ENCODE data around the gene TTC19.
A peak's percentile ranks its signal among the peaks of the same experiment; 100 is the strongest.
"Not testable (repeated sequence)": the region's sequence is repeated elsewhere in the genome, so short reads cannot be mapped to it uniquely, and the experiment has no call there.

TTC19 gene

GRCh38 chr17:15971098-15971678 is 28.4 kb upstream of the TTC19 start:
- no peak overlapping the region for H3K4me3 ChIP-seq (ENCODE audit: low read length)
- no peak for DNase-seq (ENCODE audit: low read depth, low spot score)

DNA sequence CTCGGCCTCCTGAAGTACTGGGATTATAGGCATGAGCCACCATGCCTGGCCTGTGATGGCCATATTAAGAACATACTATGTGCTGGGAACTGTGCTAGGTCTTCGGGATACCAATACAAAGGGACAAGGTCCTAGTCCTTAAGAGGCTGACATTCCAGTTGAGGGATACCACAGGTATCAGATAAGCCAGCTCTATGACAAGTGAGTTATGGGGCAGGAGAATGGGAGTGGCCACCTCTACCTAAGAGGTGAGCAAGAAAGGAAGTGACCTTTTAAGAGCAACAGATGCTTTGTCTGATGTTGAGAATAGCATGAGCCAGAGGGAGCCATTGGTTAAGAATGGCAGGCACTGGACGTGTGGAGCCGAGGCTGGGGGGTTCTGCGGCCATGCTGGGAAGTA is 27.7 kb upstream of the TTC19 start:
- DNase-seq (ENCODE audit: low read depth, low spot score) = no peak
- no peak overlapping the region for H3K4me3 ChIP-seq (ENCODE audit: low read length)

DNA sequence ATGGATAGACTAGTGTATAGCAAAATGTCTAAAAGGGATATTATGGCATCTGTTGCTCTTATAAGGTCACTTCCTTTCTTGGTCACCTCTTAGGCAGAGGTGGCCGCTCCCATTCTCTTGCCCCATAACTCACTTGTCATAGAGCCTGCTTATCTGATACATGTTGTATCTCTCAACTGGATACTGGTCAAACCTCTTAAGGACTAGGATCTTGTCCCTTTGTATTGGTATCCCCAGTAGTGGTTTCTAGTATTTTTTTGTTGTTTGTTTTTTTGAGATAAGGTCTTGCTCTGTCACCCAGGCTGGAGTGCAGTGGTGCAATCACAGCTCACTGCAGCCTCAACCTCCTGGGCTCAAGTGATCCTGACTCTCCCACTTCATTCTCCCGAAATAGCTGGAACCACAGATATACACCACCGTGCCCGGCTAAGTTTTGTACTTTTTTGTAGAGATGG is 27.1 kb upstream of the TTC19 start:
- no peak overlapping the region for H3K4me3 ChIP-seq (ENCODE audit: low read length)
- no peak for DNase-seq (ENCODE audit: low read depth, low spot score)

DNA sequence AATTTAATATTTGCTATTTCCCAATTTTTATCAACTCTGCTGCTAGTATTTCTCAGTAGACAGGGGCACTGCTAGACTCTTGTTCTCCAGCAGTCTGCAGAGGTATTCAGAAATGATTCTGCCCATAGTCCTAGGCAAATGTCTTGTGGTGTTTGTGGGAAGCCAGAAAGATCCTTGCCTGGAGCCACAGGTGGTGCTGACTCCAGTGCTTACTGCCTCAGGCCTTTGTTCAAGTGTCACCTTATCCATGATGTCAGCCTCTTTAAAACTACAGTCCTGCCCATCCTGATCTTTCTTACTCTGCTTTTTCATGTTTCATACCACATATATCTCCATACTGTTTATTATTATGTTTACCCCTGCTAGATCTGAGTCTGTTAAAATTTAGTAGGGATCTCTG is 26.6 kb upstream of the TTC19 start:
- no peak overlapping the region for H3K4me3 ChIP-seq (ENCODE audit: low read length)
- peak; percentile 64 for DNase-seq (ENCODE audit: low read depth, low spot score)

DNA sequence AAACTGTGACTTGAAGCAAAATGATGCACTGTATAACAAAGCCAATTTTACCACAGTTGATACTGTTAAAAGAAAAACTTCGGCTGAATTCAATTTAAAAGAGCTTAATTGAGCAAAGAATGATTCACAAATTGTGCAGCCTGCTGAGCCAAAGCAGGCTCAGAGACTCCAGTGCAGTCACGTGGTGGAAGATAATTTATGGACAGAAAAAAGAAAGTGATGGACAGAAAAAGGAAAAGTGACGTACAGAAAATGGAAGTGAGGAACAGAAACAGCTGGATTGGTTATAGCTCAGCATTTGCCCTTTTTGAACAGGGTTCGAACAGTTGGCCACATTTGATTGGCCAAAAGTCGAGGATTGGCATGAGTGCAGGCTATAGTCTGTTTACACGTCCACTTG is 25.8 kb upstream of the TTC19 start:
- DNase-seq (ENCODE audit: low read depth, low spot score) = no peak
- H3K4me3 ChIP-seq (ENCODE audit: low read length) = no peak overlapping the region

GRCh38 chr17:15977894-15978293 is 21.7 kb upstream of the TTC19 start:
- no peak for DNase-seq (ENCODE audit: low read depth, low spot score)
- no peak overlapping the region for H3K4me3 ChIP-seq (ENCODE audit: low read length)

DNA sequence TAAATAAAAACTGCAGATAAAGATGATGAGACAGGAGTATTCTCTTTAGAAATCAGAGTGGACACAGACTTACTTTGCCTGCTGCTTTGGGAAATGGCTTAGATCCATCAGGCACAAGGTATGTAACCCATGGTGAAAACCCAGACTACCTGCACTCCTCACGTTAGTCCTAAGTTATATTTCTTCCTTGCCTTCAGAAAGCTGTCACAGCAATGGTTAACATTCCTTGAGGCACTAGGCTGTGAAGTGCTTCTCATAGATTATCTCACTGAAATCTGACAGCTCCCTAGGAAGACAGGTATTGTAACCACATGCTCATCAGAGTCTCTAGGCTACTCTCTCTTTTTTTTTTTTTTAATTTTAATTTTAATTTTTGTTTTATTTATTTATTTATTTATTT is 21.0 kb upstream of the TTC19 start:
- H3K4me3 ChIP-seq (ENCODE audit: low read length) = no peak overlapping the region
- no peak for DNase-seq (ENCODE audit: low read depth, low spot score)

DNA sequence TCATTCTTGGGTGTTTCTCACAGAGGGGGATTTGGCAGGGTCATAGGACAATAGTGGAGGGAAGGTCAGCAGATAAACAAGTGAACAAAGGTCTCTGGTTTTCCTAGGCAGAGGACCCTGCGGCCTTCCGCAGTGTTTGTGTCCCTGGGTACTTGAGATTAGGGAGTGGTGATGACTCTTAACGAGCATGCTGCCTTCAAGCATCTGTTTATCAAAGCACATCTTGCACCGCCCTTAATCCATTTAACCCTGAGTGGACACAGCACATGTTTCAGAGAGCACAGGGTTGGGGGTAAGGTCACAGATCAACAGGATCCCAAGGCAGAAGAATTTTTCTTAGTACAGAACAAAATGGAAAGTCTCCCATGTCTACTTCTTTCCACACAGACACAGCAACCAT is 20.6 kb upstream of the TTC19 start:
- not testable (repeated sequence) for H3K4me3 ChIP-seq (ENCODE audit: low read length); DNase-seq (ENCODE audit: low read depth, low spot score)

- H3K4me3 ChIP-seq (ENCODE audit: low read length) = no peak overlapping the region
- peak; percentile 20 for DNase-seq (ENCODE audit: low read depth, low spot score)
Measured at GRCh38 chr17:15981208-15981607, 18.4 kb upstream of the TTC19 start.

- DNase-seq (ENCODE audit: low read depth, low spot score) = no peak
Measured at GRCh38 chr17:15981646-15982580, 17.7 kb upstream of the TTC19 start.

DNA sequence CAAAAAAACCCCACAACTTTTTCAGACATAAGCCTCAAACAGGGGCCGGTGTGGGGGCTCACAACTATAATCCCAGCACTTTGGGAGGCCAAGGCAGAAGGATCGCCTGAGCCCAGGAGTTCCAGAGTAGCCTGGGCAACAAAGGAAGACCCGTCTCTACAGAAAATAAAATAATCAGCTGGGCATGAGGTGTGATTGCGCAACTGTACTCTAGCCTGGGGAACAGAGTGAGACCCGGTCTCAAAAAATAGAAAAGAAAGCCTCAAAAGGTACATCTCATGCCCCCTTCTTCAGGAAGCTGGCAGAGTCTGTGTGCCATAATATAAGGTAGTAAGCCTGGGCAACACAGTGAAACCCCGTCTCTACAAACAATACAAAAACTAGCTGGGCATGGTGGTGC is 3.3 kb upstream of the TTC19 start:
- no peak for DNase-seq (ENCODE audit: low read depth, low spot score)
- no peak overlapping the region for H3K4me3 ChIP-seq (ENCODE audit: low read length)

More at GRCh38 chr17:15981646-15982580, 17.7 kb upstream of the TTC19 start:
- H3K4me3 ChIP-seq (ENCODE audit: low read length) = no peak overlapping the region

DNA sequence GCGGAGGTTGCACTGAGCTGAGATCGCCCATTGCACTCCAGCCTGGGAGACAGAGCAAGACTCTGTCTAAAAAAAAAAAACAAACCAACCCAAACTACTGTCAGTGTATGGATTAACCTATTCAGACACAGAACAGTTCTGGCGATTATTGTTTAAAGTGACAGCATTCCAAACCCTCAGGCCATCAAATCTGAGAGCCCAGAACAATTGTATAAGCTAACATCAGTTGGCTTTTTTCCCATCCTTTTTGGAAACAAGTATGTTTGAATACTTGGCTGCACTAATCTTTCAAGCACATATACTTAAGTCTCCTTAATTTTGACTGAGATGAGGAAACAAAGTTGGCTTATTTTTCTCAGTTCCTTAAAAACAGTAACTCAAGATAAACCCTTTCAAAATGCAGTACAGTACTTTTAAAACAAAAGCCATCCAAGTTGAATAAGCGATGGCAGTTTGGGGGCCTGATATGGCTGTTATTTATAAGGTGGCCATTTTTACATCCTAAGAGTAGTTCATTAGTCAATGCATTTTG is 1.5 kb upstream of the TTC19 start:
- no peak overlapping the region for H3K4me3 ChIP-seq (ENCODE audit: low read length)
- DNase-seq (ENCODE audit: low read depth, low spot score) = no peak

- H3K4me3 ChIP-seq (ENCODE audit: low read length) = peak overlapping the region; percentile 72
- DNase-seq (ENCODE audit: low read depth, low spot score) = no peak
Measured at GRCh38 chr17:15999974-16000827, 577 bp downstream of the TTC19 start.

- H3K4me3 ChIP-seq (ENCODE audit: low read length) = peak overlapping the region; percentile 72
- no peak for DNase-seq (ENCODE audit: low read depth, low spot score)
Measured at GRCh38 chr17:16001226-16001897, 1.7 kb downstream of the TTC19 start.

GRCh38 chr17:16002708-16003260 is 3.2 kb downstream of the TTC19 start:
- H3K4me3 ChIP-seq (ENCODE audit: low read length) = no peak overlapping the region
- no peak for DNase-seq (ENCODE audit: low read depth, low spot score)

DNA sequence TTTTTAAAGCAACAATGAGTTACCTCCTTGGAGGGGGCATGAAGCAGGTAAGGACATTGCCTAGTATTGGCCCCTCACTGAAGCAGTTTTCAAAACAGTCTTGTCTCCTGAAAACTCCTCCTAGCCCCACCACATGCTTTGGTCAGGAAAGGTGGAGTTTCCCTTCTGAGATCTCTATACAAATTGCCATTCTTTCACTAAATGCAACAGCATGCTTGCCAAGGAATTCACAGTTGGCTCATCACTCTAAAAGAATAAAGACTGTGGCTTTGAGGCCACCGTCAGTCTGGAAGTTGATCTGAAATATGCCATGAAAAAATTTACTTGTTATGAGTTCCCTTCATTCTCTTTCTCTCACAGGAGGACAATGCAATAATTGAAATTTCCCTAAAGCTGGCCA is 4.2 kb downstream of the TTC19 start:
- DNase-seq (ENCODE audit: low read depth, low spot score) = no peak
- H3K4me3 ChIP-seq (ENCODE audit: low read length) = no peak overlapping the region

- no peak overlapping the region for H3K4me3 ChIP-seq (ENCODE audit: low read length)
- no peak for DNase-seq (ENCODE audit: low read depth, low spot score)
Measured at GRCh38 chr17:16005636-16006035, 6.0 kb downstream of the TTC19 start.

DNA sequence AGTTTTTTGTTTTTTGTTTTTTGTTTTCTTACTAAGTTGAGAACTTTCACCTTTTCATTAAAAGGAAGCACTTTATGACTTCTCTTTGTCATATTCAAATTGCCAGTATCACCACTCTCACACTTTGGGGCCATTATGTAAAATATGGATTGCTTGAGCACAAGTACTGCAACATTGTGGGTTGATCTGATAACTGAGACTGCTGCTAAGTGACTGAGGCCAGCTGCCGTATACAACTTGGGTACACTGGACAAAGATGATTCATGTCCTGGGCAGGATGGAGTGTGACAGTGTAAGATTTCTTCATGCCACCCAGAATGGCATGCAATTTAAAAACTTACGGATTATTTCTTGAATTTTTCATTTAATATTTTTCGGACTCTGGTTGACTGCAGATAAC is 7.8 kb downstream of the TTC19 start:
- no peak overlapping the region for H3K4me3 ChIP-seq (ENCODE audit: low read length)
- no peak for DNase-seq (ENCODE audit: low read depth, low spot score)

GRCh38 chr17:16013943-16014407 is 14.4 kb downstream of the TTC19 start:
- H3K4me3 ChIP-seq (ENCODE audit: low read length) = no peak overlapping the region
- DNase-seq (ENCODE audit: low read depth, low spot score) = no peak
